ENCODE measurements around the gene PTPRN2.
"Not testable (repeated sequence)": the region's sequence is repeated elsewhere in the genome, so short reads cannot be mapped to it uniquely, and the experiment has no call there.

PTPRN2 gene

DNA sequence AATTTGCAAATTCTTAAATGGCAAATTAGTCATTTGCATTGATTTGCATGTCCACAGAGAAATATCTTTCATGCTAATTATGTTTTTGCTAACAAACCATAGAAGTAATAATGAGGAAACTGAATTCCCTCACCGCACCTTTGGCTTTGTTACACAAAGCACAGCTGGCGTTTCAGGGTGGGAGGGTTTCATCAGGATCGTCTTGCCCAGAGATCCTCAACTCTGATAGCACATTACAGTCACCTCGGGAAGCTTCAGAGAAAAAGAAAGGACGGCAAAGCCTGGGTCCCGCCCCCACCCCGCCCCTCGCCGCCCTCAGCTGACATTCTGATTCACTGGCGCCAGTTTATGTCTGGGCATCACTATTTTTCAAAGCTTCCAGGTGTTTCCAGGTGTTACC is 119.4 kb downstream of the PTPRN2 start:
- no peak for DNase-seq (ENCODE audit: low spot score)

DNA sequence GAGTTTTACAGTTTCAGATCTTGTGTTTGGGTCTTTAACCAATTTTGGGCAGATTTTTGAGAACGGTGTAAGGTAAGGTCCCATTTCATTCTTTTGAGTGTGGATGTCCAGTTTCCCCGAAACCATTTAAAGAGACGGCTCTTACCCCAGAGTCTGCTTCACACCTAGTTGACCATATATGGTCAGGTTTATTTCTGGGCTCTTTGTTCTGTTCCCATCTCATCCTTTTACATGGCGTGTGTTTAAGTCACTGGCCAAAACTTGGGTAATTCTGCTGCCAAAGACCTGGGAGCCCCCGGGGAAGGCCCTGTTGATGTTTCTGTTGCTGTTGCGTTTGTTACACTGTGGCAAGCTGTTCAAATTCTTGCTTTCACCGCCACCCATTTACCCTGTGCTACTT is 120.1 kb downstream of the PTPRN2 start:
- no peak for DNase-seq (ENCODE audit: low spot score)

DNA sequence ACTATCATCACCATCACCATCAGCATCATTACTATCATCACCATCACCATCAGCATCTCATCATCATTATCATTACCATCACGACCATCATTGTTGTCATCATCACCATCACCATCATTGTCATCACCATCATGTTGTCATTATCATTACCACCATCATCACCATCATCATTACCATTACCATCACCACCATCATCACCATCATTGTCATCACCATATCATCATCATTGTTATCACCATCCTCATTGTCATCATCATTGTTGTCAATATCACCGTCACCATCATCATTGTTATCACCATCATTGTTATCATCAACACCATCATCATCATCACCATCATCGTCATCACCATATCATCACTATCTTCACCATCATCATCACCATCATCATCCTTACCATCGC is 124.3 kb downstream of the PTPRN2 start:
- no peak for DNase-seq (ENCODE audit: low spot score)

DNA sequence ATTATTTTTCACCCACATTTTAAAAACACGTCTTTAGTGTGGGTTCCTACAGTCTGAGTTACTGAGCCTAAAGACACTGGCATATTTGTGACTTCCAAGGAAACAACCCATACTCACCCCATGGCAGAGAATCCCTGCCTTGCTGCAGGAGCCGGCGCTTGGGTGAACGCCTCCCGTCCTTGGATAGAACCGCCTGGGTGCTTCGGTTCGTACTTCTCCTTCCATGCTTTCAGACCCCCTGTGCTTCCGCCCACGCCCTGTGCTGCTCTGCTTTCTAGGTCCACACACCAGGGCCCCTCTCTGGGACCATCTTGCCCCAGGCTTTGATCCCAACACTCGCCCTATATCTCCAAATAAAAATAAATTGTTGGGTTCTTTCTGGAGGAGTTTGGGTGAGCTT is 125.8 kb downstream of the PTPRN2 start:
- no peak for DNase-seq (ENCODE audit: low spot score)

DNA sequence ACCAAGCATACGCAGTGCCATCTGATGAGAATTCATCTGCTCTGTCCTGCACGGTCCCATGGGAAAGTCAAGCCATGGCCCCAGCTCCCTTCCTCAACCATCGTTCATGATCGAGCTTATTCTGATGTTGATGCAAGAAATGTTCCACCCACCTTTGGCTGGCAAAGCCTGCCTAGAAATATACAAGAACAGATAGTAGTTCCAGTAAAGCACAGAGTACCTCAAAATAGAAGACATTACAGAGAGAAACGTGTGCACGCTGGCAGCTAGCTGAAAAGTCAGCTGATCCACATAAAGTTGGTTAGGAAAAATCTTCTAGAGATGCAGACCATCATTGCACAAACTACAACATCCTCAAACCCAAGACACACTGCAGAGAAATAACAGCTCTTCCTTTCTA is 127.0 kb downstream of the PTPRN2 start:
- DNase-seq (ENCODE audit: low spot score): no peak

DNA sequence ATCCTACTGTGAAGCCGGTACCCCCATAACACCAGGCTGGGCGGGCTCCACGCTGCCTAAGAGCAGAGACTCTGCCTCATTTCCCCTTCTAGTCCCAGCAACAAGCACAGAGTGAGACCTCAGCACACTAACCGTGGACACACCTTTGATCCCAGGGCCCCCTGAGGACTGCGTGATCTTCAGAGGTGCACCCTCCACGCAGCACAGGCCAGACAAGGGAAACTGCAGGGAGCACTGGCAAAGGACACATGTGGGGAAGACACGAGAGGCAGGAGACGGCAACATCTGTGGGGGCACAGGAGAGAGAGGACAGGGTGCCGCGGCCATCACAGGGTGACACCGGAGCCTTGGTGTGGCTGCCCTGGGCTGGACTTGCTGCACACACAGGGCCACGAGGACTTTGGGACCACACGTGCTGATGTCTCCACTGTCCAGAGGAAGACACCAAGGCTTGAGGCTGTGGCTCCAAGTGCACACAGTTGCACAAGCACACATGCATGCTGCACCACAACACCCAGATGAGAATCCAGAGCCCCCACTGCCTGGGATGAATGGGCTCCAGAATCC is 128.8 kb downstream of the PTPRN2 start:
- no peak for DNase-seq (ENCODE audit: low spot score)

DNA sequence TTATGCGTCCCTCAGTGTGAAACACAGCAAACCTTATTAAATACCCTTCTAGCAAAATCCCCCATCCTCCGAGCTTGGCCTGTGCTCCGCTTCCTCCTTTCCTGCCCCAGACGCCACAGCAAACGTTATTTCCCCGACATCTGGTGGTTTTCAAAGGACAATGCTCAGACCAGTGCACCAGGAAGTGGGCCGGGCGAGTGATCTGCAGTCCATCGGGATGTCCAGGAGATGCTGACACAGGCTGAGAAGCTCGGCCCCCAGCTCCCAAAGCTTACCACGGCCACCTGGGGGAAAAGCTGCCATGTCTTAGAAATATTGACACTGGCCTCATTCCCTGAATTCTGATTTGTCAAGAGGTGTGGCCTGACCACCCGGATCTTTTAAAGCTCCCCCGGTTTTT is 129.5 kb downstream of the PTPRN2 start:
- no peak for DNase-seq (ENCODE audit: low spot score)

DNA sequence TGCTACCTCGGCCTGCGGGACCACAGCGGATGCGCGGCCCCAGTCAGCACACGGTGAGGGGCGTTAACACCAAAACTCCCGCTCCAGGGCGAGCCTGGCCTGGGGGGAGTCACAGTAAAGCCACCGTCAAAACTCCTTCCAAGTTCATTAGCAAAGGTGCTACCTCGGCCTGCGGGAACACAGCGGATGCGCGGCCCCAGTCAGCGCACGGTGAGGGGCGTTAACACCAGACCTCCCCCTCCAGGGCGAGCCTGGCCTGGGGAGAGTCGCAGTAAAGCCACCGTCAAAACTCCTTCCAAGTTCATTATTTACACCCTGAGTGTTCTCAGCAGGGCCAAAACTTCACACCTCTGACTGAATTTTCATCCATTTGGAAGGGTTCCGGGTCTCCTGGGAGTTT is 130.0 kb downstream of the PTPRN2 start:
- not testable (repeated sequence) for DNase-seq (ENCODE audit: low spot score)

DNA sequence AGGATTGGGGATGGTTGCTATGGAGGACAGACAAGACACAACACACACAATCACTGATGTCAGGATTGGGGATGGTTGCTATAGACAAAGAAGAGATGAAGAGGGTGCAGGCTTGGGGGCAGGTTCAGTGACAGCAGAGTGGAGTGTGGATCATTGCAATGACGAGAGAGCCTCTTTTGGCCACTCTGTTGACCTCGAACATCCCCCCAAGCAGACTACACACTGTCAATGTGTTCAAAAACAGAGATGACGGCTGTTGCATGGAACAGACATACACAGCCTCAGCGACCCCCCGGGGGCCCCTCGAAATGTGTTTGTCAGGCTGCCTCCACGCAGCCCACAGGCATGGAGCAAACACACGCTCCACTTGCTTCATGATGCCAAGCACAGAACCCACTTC is 133.0 kb downstream of the PTPRN2 start:
- DNase-seq (ENCODE audit: low spot score): no peak

DNA sequence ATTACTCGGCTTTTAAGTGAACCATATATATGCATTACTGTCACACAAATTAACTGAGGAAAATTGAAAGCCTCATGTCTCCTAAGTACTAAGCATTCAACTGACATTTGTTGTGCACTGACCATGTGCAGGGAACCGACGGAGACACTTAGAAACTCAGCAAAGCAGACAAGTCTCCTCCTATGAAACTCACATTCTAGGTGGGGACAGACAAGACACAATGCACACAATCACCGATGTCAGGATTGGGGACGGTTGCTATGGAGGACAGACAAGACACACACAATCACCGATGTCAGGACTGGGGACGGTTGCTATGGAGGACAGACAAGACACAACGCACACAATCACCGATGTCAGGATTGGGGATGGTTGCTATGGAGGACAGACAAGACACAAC is 134.0 kb downstream of the PTPRN2 start:
- no peak for DNase-seq (ENCODE audit: low spot score)

DNA sequence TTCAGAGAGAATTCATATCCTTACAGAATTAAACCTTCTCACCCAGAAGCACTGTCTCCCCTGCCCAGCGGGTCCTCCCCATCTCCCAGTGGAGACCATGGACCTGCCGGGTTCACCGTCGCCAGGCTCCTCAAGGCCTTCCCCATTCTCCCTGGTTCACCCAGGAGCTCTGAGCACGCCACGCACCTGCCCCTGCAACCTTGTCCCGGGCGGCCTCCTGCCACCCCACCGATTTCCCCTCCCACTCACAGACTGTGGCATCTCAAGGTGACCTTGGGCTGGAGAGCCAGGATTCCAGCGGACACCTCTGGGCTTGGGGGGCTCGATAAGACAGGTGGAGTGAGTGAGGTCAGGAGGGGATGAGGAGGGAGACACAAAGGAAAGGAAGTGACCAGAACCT is 135.3 kb downstream of the PTPRN2 start:
- DNase-seq (ENCODE audit: low spot score): no peak

DNA sequence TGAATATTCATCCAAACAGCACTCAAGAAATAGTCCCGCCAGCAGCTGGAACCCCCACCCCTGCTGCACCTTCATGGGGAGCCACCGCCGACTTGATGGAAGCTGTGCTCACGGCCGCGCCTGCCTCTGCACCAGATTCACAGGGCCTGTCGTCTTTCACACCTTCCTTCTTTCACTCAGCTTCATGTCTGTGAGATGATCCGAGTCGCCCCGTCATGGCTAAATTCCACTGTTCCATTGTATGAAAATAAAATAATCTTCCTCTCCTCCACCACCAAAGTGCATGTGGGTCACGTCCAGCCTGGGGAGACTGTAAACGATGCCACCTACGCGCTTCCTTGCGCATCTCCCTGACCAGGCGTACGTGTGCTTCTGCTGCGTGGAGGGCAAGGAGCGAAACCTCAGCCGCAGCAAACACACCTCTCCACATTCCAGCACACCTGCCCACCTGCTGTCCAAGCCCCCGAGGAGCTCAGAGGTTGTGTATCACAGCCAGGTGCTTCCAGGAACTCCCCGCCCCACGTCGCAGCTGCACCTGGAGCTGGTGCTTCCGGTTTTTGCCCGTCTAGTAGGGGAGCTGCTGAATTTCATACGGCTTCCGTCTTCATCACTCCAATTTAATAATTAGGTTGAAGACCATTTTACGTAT is 137.0 kb downstream of the PTPRN2 start:
- no peak for DNase-seq (ENCODE audit: low spot score)

DNA sequence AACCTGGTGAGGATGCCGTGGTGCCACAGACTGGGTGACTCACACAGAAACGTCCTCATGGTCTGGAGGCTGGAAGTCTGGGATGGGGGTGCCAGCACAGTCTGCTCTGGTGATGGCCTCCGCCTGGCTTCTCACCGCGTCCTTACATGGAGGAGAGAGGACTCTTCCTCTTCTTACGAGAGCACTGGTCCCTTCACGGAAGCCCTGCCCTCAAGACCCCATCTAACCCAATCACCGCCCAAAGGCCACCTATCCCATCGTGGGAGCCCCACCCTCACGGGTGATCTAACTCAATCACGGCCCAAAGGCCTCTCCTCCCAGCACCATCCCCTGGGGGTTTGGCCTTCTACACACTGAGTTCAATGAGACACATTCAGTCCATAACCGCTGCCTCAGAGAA is 137.7 kb downstream of the PTPRN2 start:
- no peak for DNase-seq (ENCODE audit: low spot score)

DNA sequence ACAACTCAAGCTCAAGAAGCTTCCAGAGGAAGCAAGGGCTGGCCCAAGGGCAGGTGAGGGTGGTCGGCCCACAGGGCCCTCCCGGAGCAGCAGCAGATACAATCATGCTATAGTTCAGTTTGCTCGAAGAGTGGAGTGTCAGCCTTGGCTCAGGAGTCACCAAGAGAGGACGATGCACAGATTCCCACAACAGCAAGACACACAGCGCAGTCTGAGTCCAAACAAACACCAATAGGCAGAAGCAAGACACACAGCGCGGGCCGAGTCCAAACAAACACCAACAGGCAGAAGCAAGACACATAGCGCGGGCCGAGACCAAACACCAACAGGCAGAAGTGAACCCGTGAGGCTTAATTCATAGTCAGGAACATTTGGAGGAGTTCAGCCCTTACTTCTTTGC is 138.4 kb downstream of the PTPRN2 start:
- DNase-seq (ENCODE audit: low spot score): no peak

DNA sequence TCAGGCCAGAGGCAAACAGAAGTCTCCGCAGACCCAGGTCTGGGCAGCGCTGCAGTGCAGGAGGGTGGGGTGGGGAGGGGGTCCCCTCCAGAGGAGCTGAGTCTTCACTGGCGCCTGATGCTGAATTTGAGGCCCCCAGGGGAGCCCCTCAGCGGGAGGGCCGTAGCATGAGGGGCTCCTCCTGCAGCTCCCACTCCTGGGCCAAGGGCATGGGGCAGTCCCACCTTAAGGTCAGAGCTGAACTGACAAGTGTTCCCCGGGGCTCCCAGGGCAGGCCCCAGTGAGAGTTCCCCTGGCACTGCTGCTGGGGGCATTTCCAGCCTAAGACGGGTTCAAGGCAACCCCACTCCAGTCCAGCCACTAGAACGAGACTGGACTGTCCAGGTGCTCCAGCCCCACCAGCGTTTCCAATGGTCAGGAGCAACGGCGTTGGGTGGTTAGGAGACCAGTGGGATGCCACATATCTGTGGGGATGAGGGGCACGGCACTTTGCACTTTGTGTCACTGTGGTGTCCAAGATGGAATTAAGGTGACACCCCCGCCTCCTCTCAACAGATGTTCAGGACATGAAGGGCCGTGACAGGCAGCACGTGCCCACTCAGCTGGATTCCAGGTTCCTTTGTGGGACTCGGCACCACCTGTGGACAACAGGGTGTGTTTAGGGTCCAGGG is 139.1 kb downstream of the PTPRN2 start:
- no peak for DNase-seq (ENCODE audit: low spot score)

DNA sequence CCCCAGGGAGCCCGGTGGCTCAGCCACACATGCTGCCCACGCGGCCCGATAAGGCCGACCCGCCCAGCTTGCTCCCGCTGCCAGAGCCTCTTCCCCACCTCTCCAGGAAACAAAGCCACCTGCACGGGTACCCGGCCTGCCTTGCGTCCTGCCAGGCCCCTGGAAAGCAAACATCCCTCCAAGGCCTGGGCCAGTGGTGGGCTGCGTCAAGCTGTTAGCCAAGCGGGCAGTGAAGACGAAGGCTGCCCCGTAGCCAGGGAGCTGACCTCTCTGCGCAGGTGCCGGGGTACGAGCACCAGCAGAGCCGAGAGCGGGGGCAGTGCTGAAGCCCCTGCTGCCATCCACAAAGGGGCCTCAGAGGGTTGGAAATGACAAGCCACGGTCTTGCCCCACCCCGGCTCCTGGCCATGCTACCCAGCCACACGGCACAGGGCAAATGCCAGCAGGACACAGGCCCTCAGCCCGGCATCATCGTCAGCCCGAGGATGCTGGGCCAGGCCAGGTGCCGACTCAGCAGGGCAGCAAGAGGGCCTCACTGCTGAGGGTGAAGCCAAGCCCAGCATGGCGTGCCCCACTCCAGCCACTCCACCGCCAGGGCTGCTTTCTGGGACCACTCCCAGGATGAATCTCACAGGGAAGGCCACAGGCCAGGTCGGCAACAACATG is 140.0 kb downstream of the PTPRN2 start:
- no peak for DNase-seq (ENCODE audit: low spot score)

DNA sequence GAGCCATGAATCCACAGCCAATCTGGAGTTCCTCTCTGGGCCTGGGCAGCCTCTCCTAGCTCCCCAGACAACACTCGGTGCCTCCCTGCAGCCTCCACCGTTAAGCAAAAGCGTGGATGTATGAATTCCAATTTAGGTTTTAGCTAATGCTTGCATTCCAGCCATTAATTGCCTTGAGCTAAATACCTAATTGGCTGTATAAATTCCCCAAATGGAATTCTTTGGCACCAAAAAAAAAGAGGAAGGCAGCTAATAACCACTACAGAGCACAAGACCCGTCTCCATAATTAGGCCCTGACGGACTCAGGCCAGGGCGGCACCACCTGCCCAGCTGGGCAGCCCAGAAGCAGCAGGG is 140.5 kb downstream of the PTPRN2 start:
- DNase-seq (ENCODE audit: low spot score): no peak

DNA sequence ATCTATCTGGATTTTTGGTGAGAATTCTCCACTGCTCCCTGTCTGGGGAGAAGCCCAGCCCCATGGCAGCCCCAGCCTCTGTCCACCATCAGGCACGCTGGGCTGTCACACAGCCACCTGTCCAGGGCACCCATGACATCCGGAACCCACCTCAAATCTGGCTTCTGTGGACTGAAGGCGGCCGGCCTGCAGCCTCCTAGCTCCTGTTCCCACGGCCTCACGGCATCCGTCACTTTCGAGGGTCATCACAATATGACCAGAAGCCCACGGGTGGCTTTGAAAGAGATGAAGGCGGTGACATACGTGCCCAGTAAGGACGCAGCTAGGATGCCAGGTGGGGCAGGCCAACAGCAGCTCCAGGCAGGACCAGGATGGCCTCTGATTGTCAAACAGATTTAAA is 140.9 kb downstream of the PTPRN2 start:
- no peak for DNase-seq (ENCODE audit: low spot score)

DNA sequence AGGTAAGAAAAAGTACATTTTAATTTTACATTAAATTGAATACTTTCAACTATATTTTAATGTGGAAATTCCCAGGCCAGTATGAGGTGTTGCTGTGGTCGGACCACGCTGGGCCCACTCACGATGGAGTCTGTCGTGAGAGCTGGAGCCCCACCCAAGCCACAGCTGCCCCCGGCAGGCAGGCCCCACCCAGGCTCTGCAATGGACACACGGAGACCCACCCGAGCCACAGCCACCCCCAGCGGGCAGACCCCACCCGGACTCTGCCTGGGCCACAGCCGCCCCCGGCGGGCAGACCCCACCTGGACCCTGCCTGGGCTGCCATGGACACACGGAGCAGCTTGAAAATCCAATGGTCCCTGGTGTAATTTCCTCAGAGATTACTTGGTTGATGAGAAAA is 141.3 kb downstream of the PTPRN2 start:
- DNase-seq (ENCODE audit: low spot score): no peak

DNA sequence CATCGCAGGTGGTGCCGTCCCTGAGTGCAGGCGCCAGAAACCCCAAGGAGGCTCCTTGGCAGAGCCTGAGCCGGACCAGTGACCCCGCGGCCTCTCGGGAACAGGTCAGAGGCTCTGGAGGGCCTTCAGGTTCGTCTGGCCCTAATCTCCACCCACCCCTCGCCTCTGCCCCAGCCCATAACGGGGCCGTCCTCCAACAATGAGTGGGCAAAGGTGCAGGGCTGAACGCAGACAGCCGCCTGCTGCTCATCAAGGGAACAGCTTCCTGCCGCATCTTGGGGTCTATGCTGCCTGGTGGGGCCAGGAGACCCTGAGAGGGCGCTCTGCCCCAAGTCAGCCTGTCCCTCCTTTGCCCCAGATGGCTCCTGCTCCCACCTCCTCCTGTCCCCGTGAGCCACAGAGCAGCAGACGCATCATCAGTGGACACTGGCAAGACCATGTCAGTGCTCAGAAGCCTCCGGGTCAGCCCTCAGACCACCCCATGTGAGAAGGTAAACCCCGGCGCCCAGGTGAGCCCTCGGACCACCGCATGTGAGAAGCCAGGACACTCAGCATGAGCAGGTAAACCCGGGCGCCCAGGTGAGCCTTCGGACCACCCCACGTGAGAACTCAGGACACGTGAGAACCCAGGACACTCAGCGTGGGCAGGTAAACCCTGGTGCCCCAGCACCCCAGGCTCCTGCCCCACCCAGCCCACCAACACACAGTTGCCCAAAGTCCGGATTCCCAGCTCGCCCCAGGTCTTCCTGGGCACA is 142.0 kb downstream of the PTPRN2 start:
- no peak for DNase-seq (ENCODE audit: low spot score)

DNA sequence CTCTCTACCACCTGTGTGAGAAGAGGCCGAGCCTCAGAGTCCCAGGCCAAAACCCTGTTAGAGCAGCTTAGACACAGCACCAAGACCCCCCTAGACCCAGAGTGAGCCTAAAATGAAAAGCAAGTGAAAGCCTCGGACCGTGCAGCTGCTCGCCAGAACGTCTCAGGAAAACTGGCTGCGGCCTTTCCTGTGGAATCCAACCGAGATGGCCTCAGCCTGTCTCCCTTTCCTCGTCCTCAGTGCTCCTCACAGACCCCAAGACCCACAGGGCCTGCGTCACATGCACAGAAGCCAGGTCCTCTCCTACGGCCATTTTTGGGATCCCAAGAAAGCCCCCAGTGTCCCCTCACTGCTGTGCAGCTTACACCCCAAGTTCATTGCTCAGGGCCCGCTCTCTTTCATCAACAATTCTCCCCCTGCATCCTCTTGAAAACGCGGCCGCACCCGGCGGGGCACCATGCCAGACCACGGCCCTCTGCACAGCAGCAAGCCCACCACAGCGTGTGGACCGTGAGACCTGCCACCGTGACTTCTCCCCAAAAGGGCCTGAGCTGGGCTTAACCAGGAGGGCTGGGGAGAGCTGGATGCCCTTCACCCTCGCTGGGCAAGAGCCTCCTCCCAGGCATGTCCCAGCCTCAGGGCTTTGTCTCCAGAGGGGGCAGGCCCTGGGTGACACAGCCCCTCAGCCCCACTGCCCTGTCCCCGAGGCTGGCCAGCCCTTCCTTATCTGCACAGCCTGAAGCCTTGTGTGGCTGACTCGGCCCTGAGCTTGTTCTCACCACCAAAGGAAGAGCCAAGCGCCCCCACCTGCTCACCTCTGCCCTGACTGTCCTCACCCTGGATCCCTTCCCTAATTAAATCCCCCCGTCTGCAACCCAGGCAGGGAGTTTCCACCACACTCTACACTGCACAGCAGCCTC is 142.9 kb downstream of the PTPRN2 start:
- no peak for DNase-seq (ENCODE audit: low spot score)

Data from hematopoietic multipotent progenitor cell treated with erythropoietin and hydrocortisone succinate and interleukin-3 and kit ligand, for 15 days (in vitro differentiated cells).